GM12878 (cell line): ENCODE results near the gene BLNK. TPM values are rescaled to one million over a fixed set of nuclear protein-coding genes. Genes with fewer than 3 reads are reported as not detected.
A peak's percentile ranks its signal among the peaks of the same experiment; 100 is the strongest.

Source experiments
- ATAC-seq: fragments of 200-7000 bp; cut with Tn5 transposase; 3 replicates; pipeline ENCODE4 v1.9.1; 2020; ENCODE audit warnings: mild to moderate bottlenecking, moderate library complexity
- BruUV-seq: library from RNA; stranded (reverse); fragments of 400-500 nt; replicated peaks from 2 replicates; lab custom pipeline; 2021; lab: Mats Ljungman, UMichigan
- CTCF ChIA-PET: fragments of 300-600 bp; sonication (Branson Sonifier 250); formaldehyde crosslinking; extraction: SDS; loops from one replicate; lab custom pipeline; 2021; ENCODE audit warnings: inconsistent platforms; lab: Yijun Ruan, JAX
- POLR2A ChIA-PET: fragments of 350-600 bp; formaldehyde crosslinking; extraction: SDS; loops from one replicate; lab custom pipeline; 2021; ENCODE audit warnings: inconsistent platforms; lab: Charles Lee
- RAD21 ChIA-PET: fragments of 300-600 bp; sonication (Branson Sonifier 250); formaldehyde crosslinking; loops from one replicate; lab custom pipeline; 2023; ENCODE audit warnings: antibody characterized with exemption; ENCODE audit not compliant: unreplicated experiment; lab: Charles Lee
- SMC1A ChIA-PET: fragments of 300-600 bp; sonication (Branson Sonifier 250); formaldehyde crosslinking; loops from one replicate; lab custom pipeline; 2023; ENCODE audit not compliant: unreplicated experiment, uncharacterized antibody; lab: Charles Lee
- DNase-seq: peaks from one replicate; pipeline ENCODE4 v3.0.0-alpha.2; 2011; ENCODE audit warnings: low read depth, low spot score
- FAIRE-seq: peaks from 3 replicates; lab custom pipeline; 2011; peaks lifted over from hg19 to GRCh38; lab: Jason Lieb, UNC
- H2AFZ ChIP-seq: 2 replicates; pipeline ENCODE4 v1.6.0; 2011; ENCODE audit warnings: low read depth, low read length, control low read depth; ENCODE audit not compliant: control insufficient read depth
- H3K27ac ChIP-seq: 2 replicates; pipeline ENCODE4 v1.5.1; 2011; ENCODE audit warnings: control low read depth; ENCODE audit not compliant: control insufficient read depth, insufficient read depth
- H3K27me3 ChIP-seq, 2 experiments: replicated peaks in 1 of 2; 2 replicates each; pipeline versions ENCODE4 v1.6.0 to v1.6.1; 2011; ENCODE audit warnings: low read length in 1 of 2; ENCODE audit not compliant: control insufficient read depth in 2 of 2, insufficient read depth in 2 of 2
- H3K36me3 ChIP-seq, 2 experiments: 2 replicates each; pipeline ENCODE4 v1.5.1; 2011; ENCODE audit warnings: low read length in 1 of 2; ENCODE audit not compliant: control insufficient read depth in 2 of 2, insufficient read depth in 2 of 2
- H3K4me1 ChIP-seq: 2 replicates; pipeline ENCODE4 v1.6.1; 2011; ENCODE audit warnings: mild to moderate bottlenecking, low read length, moderate library complexity, mixed read lengths; ENCODE audit not compliant: control insufficient read depth, insufficient read depth
- H3K4me2 ChIP-seq: 2 replicates; pipeline ENCODE4 v1.6.0; 2011; ENCODE audit warnings: control low read depth; ENCODE audit not compliant: control insufficient read depth, insufficient read depth
- H3K4me3 ChIP-seq: fragments of 200-600 bp; sonication (generic); 2 replicates; pipeline ENCODE4 v1.5.1; 2016
- H3K79me2 ChIP-seq: 2 replicates; pipeline ENCODE4 v1.6.0; 2011; ENCODE audit warnings: low read length; ENCODE audit not compliant: control insufficient read depth, insufficient read depth
- H3K9ac ChIP-seq: 2 replicates; pipeline ENCODE4 v1.8.0; 2011; ENCODE audit warnings: low read length, control low read depth, mixed read lengths; ENCODE audit not compliant: control insufficient read depth, insufficient read depth
- H3K9me3 ChIP-seq: replicated peaks from 3 replicates; pipeline ENCODE4 v1.5.1; 2011; ENCODE audit warnings: mild to moderate bottlenecking, low read length; ENCODE audit not compliant: control insufficient read depth, insufficient read depth
- H4K20me1 ChIP-seq: 2 replicates; pipeline ENCODE4 v1.6.0; 2011; ENCODE audit not compliant: control insufficient read depth, insufficient read depth
- ETV6 ChIP-seq, 2 experiments: fragments of 450-650 bp in 1 of 2; IDR thresholded peaks in 1 of 2; conservative IDR thresholded peaks in 1 of 2; 2 replicates each; pipeline ENCODE4 v1.6.1; 2014; ENCODE audit warnings: antibody characterized with exemption in 1 of 2, borderline replicate concordance in 1 of 2, low read depth in 1 of 2, mild to moderate bottlenecking in 1 of 2, moderate library complexity in 1 of 2
- RAD21 ChIP-seq: IDR thresholded peaks from 2 replicates; pipeline ENCODE4 v1.6.1; 2011; ENCODE audit warnings: mild to moderate bottlenecking, low read depth, low read length, moderate library complexity; ENCODE audit not compliant: insufficient read depth
- RUNX3 ChIP-seq: IDR thresholded peaks from 2 replicates; pipeline ENCODE4 v1.6.1; 2012; ENCODE audit warnings: low read length, inconsistent platforms
- WGBS: methylation state at CpG from one replicate; pipeline ENCODE4 v1.1.6; 2016; ENCODE audit warnings: low lambda C conversion rate; ENCODE audit not compliant: insufficient replicate concordance, insufficient coverage; ENCODE audit errors: missing lambda C conversion rate; 5-methylcytosine and 5-hydroxymethylcytosine counted together
- in situ Hi-C: fragments of 300-500 bp; cut with MboI; formaldehyde crosslinking; loops from 9 replicates; pipeline ENCODE4 v1.14.3; 2018; ENCODE audit warnings: mixed read lengths
- intact Hi-C: fragments of 100-400 bp; cut with micrococcal nuclease; formaldehyde crosslinking; loops from one replicate; pipeline ENCODE4 v1.14.2; 2022; ENCODE audit not compliant: unreplicated experiment
- polyA plus RNA-seq, 11 experiments: library from polyadenylated mRNA; depleted of rRNA in 4 of 11; unstranded in 6 of 11; stranded (reverse) in 5 of 11; fragments of >200 nt; fragmentation: Nextera tagmentation in 4 of 11; fragmentation: Illumina TruSeq in 1 of 11; extraction: Ambion mirVana in 4 of 11; extraction: Trizol in 1 of 11; gene quantifications; 1 replicate in 1 of 11; 2 replicates in 10 of 11; pipeline versions ENCODE4 v1.2.1 to v1.2.3, GENCODE V29; 2011 to 2016; ENCODE audit warnings: inconsistent platforms in 2 of 11, missing spikeins in 2 of 11, low read depth in 1 of 11
- total RNA-seq, 4 experiments: library from RNA; depleted of rRNA in 3 of 4; stranded (reverse); fragments of >200 nt in 3 of 4; fragmentation: Illumina TruSeq in 1 of 4; extraction: Trizol in 1 of 4; gene quantifications; 2 replicates each; pipeline versions ENCODE4 v1.2.1 to v1.2.3, GENCODE V29; 2013 to 2021

The BLNK gene
- total and polyA plus RNA-seq, 10 of the 15 experiments (the other 5 are each of a cell fraction or from before 2014, with no cell fraction given), result 79.5 to 201 (median 139) TPM

GRCh38 chr10:96295475-96295874 is 24.1 kb upstream of the BLNK start:
- Histone ChIP-seq H3K9me3 (no peaks in the 10 kb centered on the region), H3K4me3 (no peak overlapping the region), H2AFZ (no peak overlapping the region), H4K20me1 (no peaks in the 10 kb centered on the region), H3K27ac (no peak overlapping the region), H3K27me3 (no peaks in the 10 kb centered on the region), H3K79me2 (no peaks in the 10 kb centered on the region), H3K9ac (no peak overlapping the region), H3K4me2 (no peak overlapping the region), H3K36me3 (no peaks in the 10 kb centered on the region), H3K4me1 (peaks cover 22% of the 10 kb centered on the region)
- CTCF ChIA-PET, result interaction anchor here (0.6 to 10.9 kb wide), 16 partner anchors 8 to 602 kb away, joined by 3 to 790 read pairs (median 6); partner anchors contain the start of genes BLNK, DNTT and TCTN3
- POLR2A ChIA-PET, result interaction anchor here (0.5 to 1.7 kb wide), 3 partner anchors 12 to 87 kb away, joined by 3 to 8 read pairs (median 3); no protein-coding TSS in a partner anchor
- TF ChIP-seq ETV6 (conservative IDR thresholded peaks at IDR 0.05 in 1 of 2, IDR thresholded peaks at IDR 0.05 in 1 of 2; ENCODE audit: borderline replicate concordance in 1 of 2, low read depth in 1 of 2) (peak in 1 of 2 experiments; percentile 26; a peak in 1 of 4 replicates), RUNX3 (no peak), RAD21 (no peak)
- intact Hi-C loops, result loop anchor here (10.0 kb wide), 1 partner anchor 251 kb away; the partner anchor contains the start of gene CCNJ
- BruUV-seq, result no TSS peak
- FAIRE-seq (no peak), ATAC-seq (no peak), DNase-seq (no peak)
- 3% methylated on average over 4 of the region's 4 CpGs for WGBS
- in situ Hi-C loops, result loop anchor here (5.0 kb wide), 2 partner anchors 68 to 273 kb away; no protein-coding TSS in a partner anchor
- RAD21 ChIA-PET, result interaction anchor here (0.7 to 7.5 kb wide), 6 partner anchors 20 to 602 kb away, joined by 3 to 428 read pairs (median 3); partner anchors contain the start of genes BLNK and TCTN3
- SMC1A ChIA-PET, result interaction anchor here (0.6 to 7.2 kb wide), 12 partner anchors 23 to 601 kb away, joined by 3 to 424 read pairs (median 5); partner anchors contain the start of gene BLNK
